GM23248 (cell line): ENCODE measurements around the gene METTL25B. TPM values are rescaled to one million over a fixed set of nuclear protein-coding genes. Genes with fewer than 3 reads are reported as not detected.

Experiments used
- DNase-seq: peaks from one replicate; pipeline ENCODE4 v3.0.0-alpha.2; 2015
- H2AFZ ChIP-seq: fragments of 200-600 bp; sonication (generic); 2 replicates; pipeline ENCODE4 v1.6.1; 2016; ENCODE audit warnings: antibody characterized with exemption
- H3F3A ChIP-seq: fragments of 200-600 bp; sonication (generic); 2 replicates; pipeline ENCODE4 v1.6.1; 2016; ENCODE audit warnings: mild to moderate bottlenecking, antibody characterized with exemption, mixed run types; ENCODE audit not compliant: insufficient read depth
- H3K27ac ChIP-seq: fragments of 200-600 bp; sonication (generic); 2 replicates; pipeline ENCODE4 v1.5.1; 2016; ENCODE audit warnings: mild to moderate bottlenecking
- H3K27me3 ChIP-seq: fragments of 200-600 bp; sonication (generic); replicated peaks from 2 replicates; pipeline ENCODE4 v1.6.1; 2016; ENCODE audit warnings: mild to moderate bottlenecking; ENCODE audit not compliant: insufficient read depth
- H3K36me3 ChIP-seq: fragments of 200-600 bp; sonication (generic); 2 replicates; pipeline ENCODE4 v1.6.1; 2016; ENCODE audit warnings: low read depth, mild to moderate bottlenecking
- H3K4me1 ChIP-seq: fragments of 200-600 bp; sonication (generic); 2 replicates; pipeline ENCODE4 v1.6.1; 2016; ENCODE audit warnings: mild to moderate bottlenecking; ENCODE audit not compliant: insufficient read depth
- H3K4me2 ChIP-seq: fragments of 200-600 bp; sonication (generic); one replicate; pipeline ENCODE4 v1.6.1; 2016; ENCODE audit warnings: mild to moderate bottlenecking; ENCODE audit not compliant: unreplicated experiment
- H3K4me3 ChIP-seq: fragments of 200-600 bp; sonication (generic); 2 replicates; pipeline ENCODE4 v1.5.1; 2016; ENCODE audit warnings: mild to moderate bottlenecking
- H3K79me2 ChIP-seq: fragments of 200-600 bp; sonication (generic); 2 replicates; pipeline ENCODE4 v1.6.1; 2016; ENCODE audit warnings: mild to moderate bottlenecking; ENCODE audit not compliant: insufficient read depth
- H3K9ac ChIP-seq: fragments of 200-600 bp; sonication (generic); 2 replicates; pipeline ENCODE4 v1.6.1; 2016; ENCODE audit warnings: mild to moderate bottlenecking
- H3K9me2 ChIP-seq: fragments of 200-600 bp; sonication (generic); 2 replicates; pipeline ENCODE4 v1.6.1; 2016; ENCODE audit warnings: mixed run types, mild to moderate bottlenecking, moderate library complexity; ENCODE audit not compliant: insufficient read depth
- H3K9me3 ChIP-seq: fragments of 200-600 bp; sonication (generic); one replicate; pipeline ENCODE4 v1.6.1; 2017; ENCODE audit warnings: low read depth
- H4K20me1 ChIP-seq: fragments of 200-600 bp; sonication (generic); 2 replicates; pipeline ENCODE4 v1.6.0; 2016; ENCODE audit not compliant: insufficient read depth
- EZH2 ChIP-seq: fragments of 200-600 bp; sonication (generic); IDR thresholded peaks from 2 replicates; pipeline ENCODE4 v1.6.1; 2018; ENCODE audit warnings: antibody characterized with exemption, mild to moderate bottlenecking; ENCODE audit not compliant: insufficient read depth, poor library complexity, severe bottlenecking
- EZH2phosphoT487 ChIP-seq: fragments of 200-600 bp; sonication (generic); IDR thresholded peaks from 2 replicates; pipeline ENCODE4 v1.6.1; 2018; ENCODE audit warnings: antibody characterized with exemption, moderate library complexity, mild to moderate bottlenecking, low read depth; ENCODE audit not compliant: insufficient read depth
- WGBS, 2 experiments: methylation state at CpG; one replicate each; pipeline ENCODE4 v1.1.6; 2015 to 2017; ENCODE audit warnings: low lambda C conversion rate in 2 of 2, low coverage in 1 of 2; ENCODE audit errors: missing lambda C conversion rate in 2 of 2; 5-methylcytosine and 5-hydroxymethylcytosine counted together
- in situ Hi-C: fragments of 300-500 bp; cut with MboI; formaldehyde crosslinking; loops from 2 replicates; pipeline ENCODE4 v1.15.0; 2020
- polyA plus RNA-seq: library from polyadenylated mRNA; unstranded; fragments of >200 nt; fragmentation: Nextera tagmentation; extraction: Ambion mirVana; gene quantifications from 2 replicates; pipeline ENCODE4 v1.2.1, GENCODE V29; 2016
- total RNA-seq: library from RNA; depleted of rRNA; stranded (reverse); fragments of >200 nt; shearing (Covaris generic); gene quantifications from 2 replicates; pipeline ENCODE4 v1.2.3, GENCODE V29; 2014

METTL25B gene
- total and polyA plus RNA-seq, 2 experiments from 2014 or later = 4.5 to 7.4 TPM

GRCh38 chr1:156707417-156708217 lies 20.7 kb upstream of the METTL25B start:
- H3K27me3 ChIP-seq = no peaks in the 10 kb centered on the region
- no peaks in the 10 kb centered on the region for H3K79me2 ChIP-seq
- no peaks in the 10 kb centered on the region for H4K20me1 ChIP-seq
- no peaks in the 10 kb centered on the region for H3K9me3 ChIP-seq
- H3K27ac ChIP-seq = peak overlapping the region; percentile 73
- peak overlapping the region; percentile 71; the same call in 1 of the 2 replicates for H3K4me3 ChIP-seq
- no peak for TF ChIP-seq EZH2phosphoT487
- TF ChIP-seq EZH2 = no peak
- WGBS, 2 experiments = 4 to 7% methylated on average over 7 to 8 of the region's 8 CpGs
- peak overlapping the region; percentile 78 for H3K9ac ChIP-seq
- peaks cover 37% of the 10 kb centered on the region for H3F3A ChIP-seq
- DNase-seq = peak; percentile 88
- peaks cover 85% of the 10 kb centered on the region for H3K4me1 ChIP-seq
- no peaks in the 10 kb centered on the region for H3K9me2 ChIP-seq
- H3K4me2 ChIP-seq = peak overlapping the region; percentile 87
- no peak overlapping the region for H2AFZ ChIP-seq
- in situ Hi-C loops = no loop called here
- no peaks in the 10 kb centered on the region for H3K36me3 ChIP-seq

GRCh38 chr1:156708218-156708661 lies 20.0 kb upstream of the METTL25B start:
- Histone ChIP-seq H3K36me3 (no peaks in the 10 kb centered on the region), H3K27me3 (no peaks in the 10 kb centered on the region), H3K9ac (peak overlapping the region; percentile 78; the same call in 1 of the 2 replicates), H3K4me3 (peak overlapping the region; percentile 4; the same call in 1 of the 2 replicates), H3K9me2 (no peaks in the 10 kb centered on the region), H2AFZ (no peak overlapping the region), H3K4me1 (peaks cover 91% of the 10 kb centered on the region), H3K4me2 (peak overlapping the region; percentile 87), H3K27ac (peak overlapping the region; percentile 73), H4K20me1 (no peaks in the 10 kb centered on the region), H3K79me2 (no peaks in the 10 kb centered on the region), H3F3A (peaks cover 43% of the 10 kb centered on the region), H3K9me3 (no peaks in the 10 kb centered on the region)
- TF ChIP-seq EZH2 (no peak), EZH2phosphoT487 (no peak)
- peak; percentile 53 for DNase-seq
- in situ Hi-C loops = no loop called here
- WGBS, 2 experiments = 4 to 13% methylated on average over 3 to 4 of the region's 4 CpGs

- DNase-seq = peak; percentile 35
- Histone ChIP-seq H2AFZ (no peak overlapping the region), H4K20me1 (no peaks in the 10 kb centered on the region), H3K79me2 (no peaks in the 10 kb centered on the region), H3K27ac (peak overlapping the region; percentile 55; the same call in 1 of the 2 replicates), H3K9me2 (no peaks in the 10 kb centered on the region), H3K9ac (peak overlapping the region; percentile 30; the same call in 1 of the 2 replicates), H3F3A (peaks cover 43% of the 10 kb centered on the region), H3K27me3 (no peaks in the 10 kb centered on the region), H3K4me2 (no peak overlapping the region), H3K9me3 (no peaks in the 10 kb centered on the region), H3K4me3 (no peak overlapping the region), H3K4me1 (peaks cover 92% of the 10 kb centered on the region), H3K36me3 (no peaks in the 10 kb centered on the region)
- in situ Hi-C loops = no loop called here
- TF ChIP-seq EZH2 (no peak), EZH2phosphoT487 (no peak)
- 44 to 53% methylated on average over 4 of the region's 4 CpGs for WGBS, 2 experiments
Measured at GRCh38 chr1:156709031-156709430, 19.2 kb upstream of the METTL25B start.

GRCh38 chr1:156709757-156710489 lies 18.3 kb upstream of the METTL25B start:
- no peaks in the 10 kb centered on the region for H3K36me3 ChIP-seq
- H3K9ac ChIP-seq = peak overlapping the region; percentile 30; the same call in 1 of the 2 replicates
- peak overlapping the region; percentile 62 for H3K4me2 ChIP-seq
- no peak overlapping the region for H2AFZ ChIP-seq
- peak overlapping the region; percentile 55 for H3K27ac ChIP-seq
- no peaks in the 10 kb centered on the region for H3K27me3 ChIP-seq
- H3K9me3 ChIP-seq = no peaks in the 10 kb centered on the region
- no peaks in the 10 kb centered on the region for H4K20me1 ChIP-seq
- peaks cover 84% of the 10 kb centered on the region for H3K4me1 ChIP-seq
- peak; percentile 96 for DNase-seq
- no peaks in the 10 kb centered on the region for H3K9me2 ChIP-seq
- TF ChIP-seq EZH2 = no peak
- TF ChIP-seq EZH2phosphoT487 = no peak
- no peak overlapping the region for H3K4me3 ChIP-seq
- H3K79me2 ChIP-seq = no peaks in the 10 kb centered on the region
- in situ Hi-C loops = no loop called here
- 14 to 17% methylated on average over 9 to 11 of the region's 11 CpGs for WGBS, 2 experiments
- H3F3A ChIP-seq = peaks cover 43% of the 10 kb centered on the region
